Sigmoid colon (tissue), 7 donors: Measurements from ENCODE around the gene TPCN1. TPM values are rescaled to one million over a fixed set of nuclear protein-coding genes. Genes with fewer than 3 reads are reported as not detected.

Source experiments
- DNase-seq: peaks from one replicate; pipeline ENCODE4 v3.0.0-alpha.2; 2019
- H3K27ac ChIP-seq, 4 donors: fragments of 200-600 bp; sonication (generic); one replicate each; pipeline ENCODE4 v1.5.1; 2016 to 2019; ENCODE audit warnings: mild to moderate bottlenecking in 1 of 4
- H3K27me3 ChIP-seq, 3 donors: fragments of 200-600 bp; sonication (generic); one replicate each; pipeline ENCODE4 v1.5.1; 2019; ENCODE audit warnings: mild to moderate bottlenecking in 1 of 3
- H3K36me3 ChIP-seq, 4 donors: fragments of 200-600 bp; sonication (generic); one replicate each; pipeline ENCODE4 v1.5.1; 2016 to 2019
- H3K4me1 ChIP-seq, 4 donors: fragments of 200-600 bp; sonication (generic); one replicate each; pipeline ENCODE4 v1.5.1; 2017 to 2019
- H3K4me3 ChIP-seq, 4 donors: fragments of 200-600 bp; sonication (generic); one replicate each; pipeline ENCODE4 v1.5.1; 2017 to 2019; ENCODE audit warnings: mild to moderate bottlenecking in 2 of 4, moderate library complexity in 1 of 4
- H3K9me3 ChIP-seq, 4 donors: fragments of 200-600 bp in 3 of 4; sonication (generic) in 3 of 4; one replicate each; pipeline versions ENCODE4 v1.5.1 to v1.6.1; 2013 to 2019
- EP300 ChIP-seq, 4 donors: sonication (generic); formaldehyde crosslinking; IDR thresholded peaks; one replicate each; pipeline ENCODE4 v1.6.1; 2017; ENCODE audit warnings: antibody characterized with exemption in 4 of 4
- POLR2A ChIP-seq, 2 donors: fragments of 450-650 bp; IDR thresholded peaks; one replicate each; pipeline ENCODE4 v1.6.1; 2016; ENCODE audit warnings: antibody characterized with exemption in 2 of 2, mild to moderate bottlenecking in 2 of 2, moderate library complexity in 2 of 2
- POLR2AphosphoS5 ChIP-seq, 4 donors: sonication (generic); formaldehyde crosslinking; IDR thresholded peaks; one replicate each; pipeline ENCODE4 v1.6.1; 2017; ENCODE audit warnings: antibody characterized with exemption in 4 of 4
- WGBS, 2 donors: extraction: QIAGEN DNeasy Blood & Tissue Kit; methylation state at CpG; one replicate each; pipeline ENCODE4 v1.1.7; 2013; 5-methylcytosine and 5-hydroxymethylcytosine counted together
- intact Hi-C: fragments of 100-400 bp; cut with DNase I; formaldehyde crosslinking; loops from one replicate; pipeline ENCODE4 v1.15.1; 2023
- polyA plus RNA-seq, 3 donors: library from polyadenylated mRNA; stranded (reverse); fragments of 200-250 nt; gene quantifications; one replicate each; pipeline ENCODE4 v1.2.3, GENCODE V29; 2013
- total RNA-seq, 4 donors: library from RNA; depleted of rRNA; stranded (reverse); fragments of >200 nt; gene quantifications; one replicate each; pipeline ENCODE4 v1.1.0, GENCODE V29; 2016
- TF ChIP-seq, protein P1 (sequence below), 4 experiments: fragments of 450-650 bp in 3 of 4; fragments of 200-600 bp in 1 of 4; IDR thresholded peaks; one replicate each; pipeline ENCODE4 v1.5.1; 2016 to 2019; ENCODE audit warnings: antibody characterized with exemption in 4 of 4, mild to moderate bottlenecking in 3 of 4, moderate library complexity in 2 of 4
- donor health status: healthy with polysubstance abuse.
- donor health status: Bipolar disorder and iron deficiency.
- donor health status: healthy.

Gene TPCN1
- total and polyA plus RNA-seq, 7 donors: 6.0 to 51.5 (median 28.3) TPM

DNA sequence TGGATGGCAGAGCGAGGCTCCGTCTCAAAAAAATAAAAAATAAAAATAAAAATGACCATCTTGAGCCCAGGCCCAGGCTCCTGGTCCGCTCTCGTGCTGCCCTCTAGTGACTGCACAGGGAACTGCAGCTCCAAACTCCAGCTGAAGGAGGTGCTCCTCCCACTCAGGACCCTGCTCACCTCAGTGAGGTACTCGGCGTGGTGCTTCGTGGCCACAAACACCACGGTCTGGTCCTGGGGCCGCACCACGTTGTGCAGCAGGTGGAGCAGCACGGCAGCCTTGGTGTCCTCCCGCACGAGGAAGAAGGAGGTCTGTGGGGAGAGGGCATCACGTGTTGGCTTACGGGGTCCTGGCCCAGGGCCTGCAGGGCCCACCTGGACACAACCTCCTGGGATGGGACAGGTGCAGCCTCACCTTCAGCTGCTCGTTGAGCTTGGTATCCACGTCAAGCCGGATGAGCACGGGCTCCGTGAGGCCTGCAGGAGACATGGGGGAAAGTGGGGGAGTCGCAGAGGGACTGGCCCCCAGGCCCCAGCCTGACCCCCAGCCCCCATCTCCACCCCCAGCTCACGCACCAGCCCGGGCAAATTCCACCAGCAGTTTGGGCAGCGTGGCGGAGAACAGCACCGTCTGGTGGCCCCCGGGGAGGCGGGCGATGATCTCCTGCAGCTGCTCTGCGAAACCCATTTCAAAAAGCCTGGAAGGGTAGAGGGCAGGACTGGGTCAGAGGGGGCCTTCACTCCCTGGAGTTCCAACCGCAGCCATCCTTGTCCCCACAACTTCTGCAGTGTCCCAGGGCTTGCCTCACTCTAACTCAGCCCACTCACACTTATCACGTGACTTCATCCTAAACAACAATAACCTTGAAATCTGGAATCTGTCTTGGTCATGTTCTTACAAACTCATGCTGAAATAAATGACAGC, 46.5 kb upstream of the TPCN1 start:
- DNase-seq: no peak
- intact Hi-C loops: loop anchor here (2.0 kb wide), 1 partner anchor 126 kb away; no protein-coding TSS in a partner anchor
- Histone ChIP-seq H3K9me3 (no peaks in the 10 kb centered on the region), H3K27ac (no peak overlapping the region), H3K36me3 (peaks cover 71 to 97% (median 77%) of the 10 kb centered on the region in 4 donors), H3K4me1 (no peaks in the 10 kb centered on the region), H3K27me3 (no peaks in the 10 kb centered on the region), H3K4me3 (no peak overlapping the region)
- TF ChIP-seq, protein P1, sequence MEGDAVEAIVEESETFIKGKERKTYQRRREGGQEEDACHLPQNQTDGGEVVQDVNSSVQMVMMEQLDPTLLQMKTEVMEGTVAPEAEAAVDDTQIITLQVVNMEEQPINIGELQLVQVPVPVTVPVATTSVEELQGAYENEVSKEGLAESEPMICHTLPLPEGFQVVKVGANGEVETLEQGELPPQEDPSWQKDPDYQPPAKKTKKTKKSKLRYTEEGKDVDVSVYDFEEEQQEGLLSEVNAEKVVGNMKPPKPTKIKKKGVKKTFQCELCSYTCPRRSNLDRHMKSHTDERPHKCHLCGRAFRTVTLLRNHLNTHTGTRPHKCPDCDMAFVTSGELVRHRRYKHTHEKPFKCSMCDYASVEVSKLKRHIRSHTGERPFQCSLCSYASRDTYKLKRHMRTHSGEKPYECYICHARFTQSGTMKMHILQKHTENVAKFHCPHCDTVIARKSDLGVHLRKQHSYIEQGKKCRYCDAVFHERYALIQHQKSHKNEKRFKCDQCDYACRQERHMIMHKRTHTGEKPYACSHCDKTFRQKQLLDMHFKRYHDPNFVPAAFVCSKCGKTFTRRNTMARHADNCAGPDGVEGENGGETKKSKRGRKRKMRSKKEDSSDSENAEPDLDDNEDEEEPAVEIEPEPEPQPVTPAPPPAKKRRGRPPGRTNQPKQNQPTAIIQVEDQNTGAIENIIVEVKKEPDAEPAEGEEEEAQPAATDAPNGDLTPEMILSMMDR (IDR thresholded peaks at IDR 0.05): peak; percentile 66 to 99 (median 88)
- no peak for TF ChIP-seq POLR2A (IDR thresholded peaks at IDR 0.05)
- WGBS, 2 donors: 57 to 62% methylated on average over 32 of the region's 32 CpGs

DNA sequence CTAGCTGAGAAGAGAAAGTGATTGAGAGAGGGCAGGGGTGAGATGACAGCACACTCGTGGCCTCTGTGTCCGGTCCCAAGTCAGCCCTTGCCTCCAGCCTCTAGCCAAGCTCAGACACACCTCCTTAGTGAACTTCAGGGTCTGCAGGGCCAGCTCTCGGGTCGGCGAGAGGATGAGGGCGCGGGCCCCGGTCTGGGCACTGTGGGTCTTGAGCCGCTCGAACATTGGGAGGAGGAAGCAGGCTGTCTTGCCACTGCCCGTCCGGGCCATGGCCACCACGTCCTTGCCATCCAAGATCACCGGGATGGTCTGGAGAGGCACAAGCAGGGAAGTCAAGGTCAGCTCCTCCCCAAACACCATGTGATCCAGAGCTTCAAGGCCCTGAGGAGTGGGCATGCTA, 42.2 kb upstream of the TPCN1 start:
- H3K4me3 ChIP-seq: no peak overlapping the region
- no peaks in the 10 kb centered on the region for H3K9me3 ChIP-seq
- no peak for DNase-seq
- no peaks in the 10 kb centered on the region for H3K27me3 ChIP-seq
- WGBS, 2 donors: 95 to 96% methylated on average over 14 of the region's 14 CpGs
- H3K36me3 ChIP-seq: peaks cover 36 to 69% (median 46%) of the 10 kb centered on the region in 4 donors
- no peak for TF ChIP-seq EP300 (IDR thresholded peaks at IDR 0.05)
- TF ChIP-seq POLR2A (IDR thresholded peaks at IDR 0.05): no peak
- TF ChIP-seq, protein P1 (IDR thresholded peaks at IDR 0.05): no peak
- TF ChIP-seq POLR2AphosphoS5 (IDR thresholded peaks at IDR 0.05): no peak
- H3K4me1 ChIP-seq: peaks cover 0 to 11% (median 7%) of the 10 kb centered on the region in 4 donors
- H3K27ac ChIP-seq: no peak overlapping the region
- intact Hi-C loops: no loop called here

- DNase-seq: no peak
- 62 to 80% methylated on average over 4 of the region's 4 CpGs for WGBS, 2 donors
- Histone ChIP-seq H3K27ac (no peak overlapping the region), H3K4me1 (peaks cover 0 to 15% (median 12%) of the 10 kb centered on the region in 4 donors), H3K27me3 (no peaks in the 10 kb centered on the region), H3K9me3 (no peaks in the 10 kb centered on the region), H3K4me3 (no peak overlapping the region), H3K36me3 (peaks cover 35 to 56% (median 41%) of the 10 kb centered on the region in 4 donors)
- intact Hi-C loops: loop anchor here (10.0 kb wide), 1 partner anchor 64 kb away; no protein-coding TSS in a partner anchor
- TF ChIP-seq POLR2AphosphoS5 (IDR thresholded peaks at IDR 0.05) (no peak), POLR2A (IDR thresholded peaks at IDR 0.05) (no peak), EP300 (IDR thresholded peaks at IDR 0.05) (no peak)
- TF ChIP-seq, protein P1 (IDR thresholded peaks at IDR 0.05): no peak
These were observed 40.9 kb upstream of the TPCN1 start for GRCh38 chr12:113180333-113180732.

GRCh38 chr12:113181975-113182374, 39.3 kb upstream of the TPCN1 start:
- H3K36me3 ChIP-seq: peaks cover 28 to 43% (median 29%) of the 10 kb centered on the region in 4 donors
- intact Hi-C loops: loop anchor here (10.0 kb wide), 1 partner anchor 63 kb away; no protein-coding TSS in a partner anchor
- WGBS, 2 donors: 87 to 90% methylated on average over 3 of the region's 3 CpGs
- no peak for DNase-seq
- no peak for TF ChIP-seq POLR2A (IDR thresholded peaks at IDR 0.05)
- no peak for TF ChIP-seq EP300 (IDR thresholded peaks at IDR 0.05)
- no peak for TF ChIP-seq POLR2AphosphoS5 (IDR thresholded peaks at IDR 0.05)
- TF ChIP-seq, protein P1 (IDR thresholded peaks at IDR 0.05): no peak
- H3K4me1 ChIP-seq: peaks cover 0 to 26% (median 24%) of the 10 kb centered on the region in 4 donors
- no peaks in the 10 kb centered on the region for H3K9me3 ChIP-seq
- H3K27ac ChIP-seq: no peak overlapping the region
- H3K27me3 ChIP-seq: no peaks in the 10 kb centered on the region
- no peak overlapping the region for H3K4me3 ChIP-seq
